WTC11 (cell line): ENCODE results near the gene MYLK. TPM values are rescaled to one million over a fixed set of nuclear protein-coding genes. Genes with fewer than 3 reads are reported as not detected.

Experiments
- ATAC-seq: fragments of 200-7000 bp; cut with Tn5 transposase; 2 replicates; pipeline ENCODE4 v1.10.0; 2021; ENCODE audit warnings: mild to moderate bottlenecking, moderate library complexity
- CTCF ChIA-PET: fragments of 300-600 bp; sonication (Branson Sonifier 250); formaldehyde crosslinking; loops from one replicate; lab custom pipeline; 2021; ENCODE audit warnings: antibody characterized with exemption; lab: Charles Lee
- POLR2A ChIA-PET: fragments of 350-600 bp; sonication (Branson Sonifier 250); formaldehyde crosslinking; loops from one replicate; lab custom pipeline; 2021; ENCODE audit warnings: antibody characterized with exemption; lab: Charles Lee
- DNase-seq: peaks from one replicate; pipeline ENCODE4 v3.0.0; 2021; ENCODE audit warnings: low spot score
- H3K27ac Mint-ChIP-seq: 2 replicates; pipeline ENCODE4 v1.8.0; 2021; ENCODE audit warnings: mixed read lengths
- H3K27me3 Mint-ChIP-seq: 2 replicates; pipeline ENCODE4 v1.8.0; 2021; ENCODE audit warnings: low read depth, mild to moderate bottlenecking, moderate library complexity, mixed read lengths
- H3K36me3 Mint-ChIP-seq: 2 replicates; pipeline ENCODE4 v1.8.0; 2021; ENCODE audit warnings: mixed read lengths
- H3K4me1 Mint-ChIP-seq: 2 replicates; pipeline ENCODE4 v1.8.0; 2022; ENCODE audit warnings: mixed read lengths
- H3K4me3 Mint-ChIP-seq: 2 replicates; pipeline ENCODE4 v1.8.0; 2021; ENCODE audit warnings: mild to moderate bottlenecking, moderate library complexity, mixed read lengths
- H3K9me3 Mint-ChIP-seq: 2 replicates; pipeline ENCODE4 v1.8.0; 2021; ENCODE audit warnings: mixed read lengths
- ATF1 ChIP-seq: sonication (generic); formaldehyde crosslinking; IDR thresholded peaks from 2 replicates; pipeline ENCODE4 v1.8.1; 2023; ENCODE audit warnings: mild to moderate bottlenecking, moderate library complexity, missing genetic modification reagents
- GABPB1 ChIP-seq: sonication (generic); formaldehyde crosslinking; IDR thresholded peaks from 2 replicates; pipeline ENCODE4 v1.8.1; 2023; ENCODE audit warnings: mild to moderate bottlenecking, missing genetic modification reagents
- JUN ChIP-seq: sonication (generic); formaldehyde crosslinking; IDR thresholded peaks from 2 replicates; pipeline ENCODE4 v1.8.0; 2023; ENCODE audit warnings: mild to moderate bottlenecking, missing genetic modification reagents
- MYBL2 ChIP-seq: sonication (generic); formaldehyde crosslinking; IDR thresholded peaks from 2 replicates; pipeline ENCODE4 v1.8.1; 2023; ENCODE audit warnings: mild to moderate bottlenecking, moderate library complexity, missing genetic modification reagents
- NFYB ChIP-seq: sonication (generic); formaldehyde crosslinking; conservative IDR thresholded peaks from 2 replicates; pipeline ENCODE4 v1.8.0; 2022; ENCODE audit warnings: low read depth, missing genetic modification reagents
- OVOL2 ChIP-seq: fragments of 250-450 bp; sonication (Bioruptor Pico); IDR thresholded peaks from 2 replicates; pipeline ENCODE4 v1.9.0; 2021; ENCODE audit warnings: mild to moderate bottlenecking, borderline replicate concordance
- SMAD4 ChIP-seq: sonication (generic); formaldehyde crosslinking; IDR thresholded peaks from 2 replicates; pipeline ENCODE4 v1.8.0; 2022; ENCODE audit warnings: mild to moderate bottlenecking, missing genetic modification reagents
- ZNF317 ChIP-seq: sonication (generic); formaldehyde crosslinking; IDR thresholded peaks from 2 replicates; pipeline ENCODE4 v1.8.1; 2023; ENCODE audit warnings: low read depth, mild to moderate bottlenecking, moderate library complexity, missing genetic modification reagents, borderline replicate concordance
- ZNF396 ChIP-seq: fragments of 250-450 bp; sonication (Bioruptor Pico); IDR thresholded peaks from 2 replicates; pipeline ENCODE4 v1.8.0; 2021; ENCODE audit warnings: mild to moderate bottlenecking, moderate library complexity, borderline replicate concordance
- ZNF671 ChIP-seq: fragments of 250-450 bp; sonication (Bioruptor Pico); IDR thresholded peaks from 2 replicates; pipeline ENCODE4 v1.8.0; 2021; ENCODE audit warnings: mild to moderate bottlenecking
- total RNA-seq: library from RNA; stranded (reverse); gene quantifications from 3 replicates; pipeline ENCODE4 v1.2.3, GENCODE V29; 2021
- TF ChIP-seq, protein P1 (sequence below): sonication (generic); formaldehyde crosslinking; IDR thresholded peaks from 2 replicates; pipeline ENCODE4 v1.8.0; 2023; ENCODE audit warnings: missing genetic modification reagents
- TF ChIP-seq, protein P2 (sequence below): sonication (generic); formaldehyde crosslinking; IDR thresholded peaks from 2 replicates; pipeline ENCODE4 v1.8.1; 2022; ENCODE audit warnings: missing genetic modification reagents, borderline replicate concordance
- TF ChIP-seq, protein P3 (sequence below): sonication (generic); formaldehyde crosslinking; IDR thresholded peaks from 2 replicates; pipeline ENCODE4 v1.8.0; 2022; ENCODE audit warnings: mild to moderate bottlenecking, missing genetic modification reagents
- TF ChIP-seq, protein P4 (sequence below): sonication (generic); formaldehyde crosslinking; IDR thresholded peaks from 2 replicates; pipeline ENCODE4 v1.8.0; 2023; ENCODE audit warnings: missing genetic modification reagents, mild to moderate bottlenecking, borderline replicate concordance
- TF ChIP-seq, protein P5 (sequence below): sonication (generic); formaldehyde crosslinking; IDR thresholded peaks from 2 replicates; pipeline ENCODE4 v1.8.1; 2023; ENCODE audit warnings: mild to moderate bottlenecking, missing genetic modification reagents, borderline replicate concordance

MYLK gene
- total RNA-seq, 1 experiment from 2014 or later, result 10.4 TPM

DNA sequence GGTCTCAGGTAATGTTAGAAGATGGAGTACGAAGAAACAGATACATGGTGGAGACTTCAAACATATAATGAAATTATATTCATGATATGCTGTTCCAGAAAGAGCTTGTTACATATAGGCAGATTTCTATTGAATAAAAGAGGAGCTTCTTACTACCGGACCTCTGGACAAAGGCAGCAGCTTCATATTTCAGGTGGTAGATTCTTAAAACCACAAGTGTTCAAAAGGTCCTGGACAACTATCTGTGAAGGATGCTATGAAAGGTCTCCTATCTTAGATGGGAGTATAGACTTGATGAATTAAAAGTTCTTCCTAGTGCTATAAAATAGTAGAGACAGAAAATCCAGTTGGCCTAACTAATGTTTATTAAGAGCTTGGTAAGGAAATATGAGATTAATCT, 43.2 kb downstream of the MYLK start:
- CTCF ChIA-PET, result interaction anchor here (1.5 kb wide), 1 partner anchor 118 kb away, joined by 3 read pairs; no protein-coding TSS in a partner anchor

DNA sequence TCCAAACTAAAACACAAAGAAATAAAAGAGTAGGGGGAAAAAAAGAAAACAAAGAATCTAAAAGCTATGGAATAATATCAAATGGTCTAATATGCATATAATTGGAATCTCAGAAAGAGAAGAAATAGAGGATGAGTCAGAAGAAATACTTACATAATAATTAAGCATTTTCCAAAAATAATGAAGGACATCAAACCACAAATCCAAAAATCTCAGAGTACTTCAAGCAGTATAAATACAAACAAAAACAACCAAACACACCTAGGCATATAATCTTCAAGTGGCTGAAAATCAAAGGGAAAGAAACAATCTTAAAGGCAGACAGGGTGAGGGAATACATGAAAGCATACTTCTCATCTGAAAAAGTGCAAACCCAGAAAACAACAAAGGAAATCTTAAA, 46.3 kb downstream of the MYLK start:
- ATAC-seq, result no peak
- Mint-ChIP-seq H3K27me3 (no peaks in the 10 kb centered on the region), H3K9me3 (peaks cover 42% of the 10 kb centered on the region), H3K4me3 (no peak overlapping the region), H3K4me1 (peaks cover 10% of the 10 kb centered on the region), H3K36me3 (peaks cover 7% of the 10 kb centered on the region), H3K27ac (no peak overlapping the region)
- ChIA-PET CTCF (no interaction called here), POLR2A (no interaction called here)
- TF ChIP-seq, protein P1, sequence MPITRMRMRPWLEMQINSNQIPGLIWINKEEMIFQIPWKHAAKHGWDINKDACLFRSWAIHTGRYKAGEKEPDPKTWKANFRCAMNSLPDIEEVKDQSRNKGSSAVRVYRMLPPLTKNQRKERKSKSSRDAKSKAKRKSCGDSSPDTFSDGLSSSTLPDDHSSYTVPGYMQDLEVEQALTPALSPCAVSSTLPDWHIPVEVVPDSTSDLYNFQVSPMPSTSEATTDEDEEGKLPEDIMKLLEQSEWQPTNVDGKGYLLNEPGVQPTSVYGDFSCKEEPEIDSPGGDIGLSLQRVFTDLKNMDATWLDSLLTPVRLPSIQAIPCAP (CRISPR knock-in tag), result no peak
- TF ChIP-seq JUN (CRISPR knock-in tag), result no peak
- TF ChIP-seq GABPB1 (CRISPR knock-in tag), result no peak
- TF ChIP-seq ATF1, result no peak
- TF ChIP-seq, protein P2, sequence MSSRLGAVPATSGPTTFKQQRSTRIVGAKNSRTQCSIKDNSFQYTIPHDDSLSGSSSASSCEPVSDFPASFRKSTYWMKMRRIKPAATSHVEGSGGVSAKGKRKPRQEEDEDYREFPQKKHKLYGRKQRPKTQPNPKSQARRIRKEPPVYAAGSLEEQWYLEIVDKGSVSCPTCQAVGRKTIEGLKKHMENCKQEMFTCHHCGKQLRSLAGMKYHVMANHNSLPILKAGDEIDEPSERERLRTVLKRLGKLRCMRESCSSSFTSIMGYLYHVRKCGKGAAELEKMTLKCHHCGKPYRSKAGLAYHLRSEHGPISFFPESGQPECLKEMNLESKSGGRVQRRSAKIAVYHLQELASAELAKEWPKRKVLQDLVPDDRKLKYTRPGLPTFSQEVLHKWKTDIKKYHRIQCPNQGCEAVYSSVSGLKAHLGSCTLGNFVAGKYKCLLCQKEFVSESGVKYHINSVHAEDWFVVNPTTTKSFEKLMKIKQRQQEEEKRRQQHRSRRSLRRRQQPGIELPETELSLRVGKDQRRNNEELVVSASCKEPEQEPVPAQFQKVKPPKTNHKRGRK, result no peak
- TF ChIP-seq ZNF671, result no peak
- no peak for DNase-seq

More for the DNA sequence above, 43.2 kb downstream of the MYLK start:
- no peak for DNase-seq
- ATAC-seq, result no peak
- Mint-ChIP-seq H3K4me1 (no peaks in the 10 kb centered on the region), H3K36me3 (peaks cover 5% of the 10 kb centered on the region), H3K27ac (no peak overlapping the region), H3K9me3 (peaks cover 35% of the 10 kb centered on the region), H3K27me3 (no peaks in the 10 kb centered on the region), H3K4me3 (no peak overlapping the region)
- POLR2A ChIA-PET, result no interaction called here
- TF ChIP-seq NFYB (CRISPR knock-in tag), result no peak
- TF ChIP-seq, protein P2, result no peak
- TF ChIP-seq, protein P3, sequence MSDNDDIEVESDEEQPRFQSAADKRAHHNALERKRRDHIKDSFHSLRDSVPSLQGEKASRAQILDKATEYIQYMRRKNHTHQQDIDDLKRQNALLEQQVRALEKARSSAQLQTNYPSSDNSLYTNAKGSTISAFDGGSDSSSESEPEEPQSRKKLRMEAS (CRISPR knock-in tag), result no peak
- TF ChIP-seq, protein P4, sequence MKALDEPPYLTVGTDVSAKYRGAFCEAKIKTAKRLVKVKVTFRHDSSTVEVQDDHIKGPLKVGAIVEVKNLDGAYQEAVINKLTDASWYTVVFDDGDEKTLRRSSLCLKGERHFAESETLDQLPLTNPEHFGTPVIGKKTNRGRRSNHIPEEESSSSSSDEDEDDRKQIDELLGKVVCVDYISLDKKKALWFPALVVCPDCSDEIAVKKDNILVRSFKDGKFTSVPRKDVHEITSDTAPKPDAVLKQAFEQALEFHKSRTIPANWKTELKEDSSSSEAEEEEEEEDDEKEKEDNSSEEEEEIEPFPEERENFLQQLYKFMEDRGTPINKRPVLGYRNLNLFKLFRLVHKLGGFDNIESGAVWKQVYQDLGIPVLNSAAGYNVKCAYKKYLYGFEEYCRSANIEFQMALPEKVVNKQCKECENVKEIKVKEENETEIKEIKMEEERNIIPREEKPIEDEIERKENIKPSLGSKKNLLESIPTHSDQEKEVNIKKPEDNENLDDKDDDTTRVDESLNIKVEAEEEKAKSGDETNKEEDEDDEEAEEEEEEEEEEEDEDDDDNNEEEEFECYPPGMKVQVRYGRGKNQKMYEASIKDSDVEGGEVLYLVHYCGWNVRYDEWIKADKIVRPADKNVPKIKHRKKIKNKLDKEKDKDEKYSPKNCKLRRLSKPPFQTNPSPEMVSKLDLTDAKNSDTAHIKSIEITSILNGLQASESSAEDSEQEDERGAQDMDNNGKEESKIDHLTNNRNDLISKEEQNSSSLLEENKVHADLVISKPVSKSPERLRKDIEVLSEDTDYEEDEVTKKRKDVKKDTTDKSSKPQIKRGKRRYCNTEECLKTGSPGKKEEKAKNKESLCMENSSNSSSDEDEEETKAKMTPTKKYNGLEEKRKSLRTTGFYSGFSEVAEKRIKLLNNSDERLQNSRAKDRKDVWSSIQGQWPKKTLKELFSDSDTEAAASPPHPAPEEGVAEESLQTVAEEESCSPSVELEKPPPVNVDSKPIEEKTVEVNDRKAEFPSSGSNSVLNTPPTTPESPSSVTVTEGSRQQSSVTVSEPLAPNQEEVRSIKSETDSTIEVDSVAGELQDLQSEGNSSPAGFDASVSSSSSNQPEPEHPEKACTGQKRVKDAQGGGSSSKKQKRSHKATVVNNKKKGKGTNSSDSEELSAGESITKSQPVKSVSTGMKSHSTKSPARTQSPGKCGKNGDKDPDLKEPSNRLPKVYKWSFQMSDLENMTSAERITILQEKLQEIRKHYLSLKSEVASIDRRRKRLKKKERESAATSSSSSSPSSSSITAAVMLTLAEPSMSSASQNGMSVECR, result no peak
- TF ChIP-seq OVOL2 (CRISPR knock-in tag), result no peak

DNA sequence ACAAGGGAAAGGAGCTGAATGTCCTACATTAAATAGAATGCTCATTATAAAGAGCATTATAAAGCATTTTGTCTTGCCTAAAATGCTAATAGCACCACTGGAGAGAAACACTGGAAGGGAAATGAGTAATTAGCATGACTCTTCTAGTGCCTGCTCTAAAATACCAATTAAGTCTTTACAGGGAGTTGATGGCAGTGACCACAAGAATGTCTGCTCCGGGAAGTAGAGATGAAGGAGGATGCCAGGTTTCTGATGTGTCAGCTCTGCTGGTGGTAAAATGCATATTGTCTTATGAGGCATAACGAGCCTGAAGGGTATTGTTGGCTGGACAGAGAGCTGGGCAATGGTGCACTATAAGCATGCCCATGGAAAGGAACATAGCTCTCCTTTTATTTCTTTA, 49.5 kb downstream of the MYLK start:
- no peak for ATAC-seq
- peaks cover 2% of the 10 kb centered on the region; the same call in 1 of the 2 replicates for H3K36me3 Mint-ChIP-seq
- H3K4me3 Mint-ChIP-seq, result no peak overlapping the region
- peaks cover 24% of the 10 kb centered on the region for H3K9me3 Mint-ChIP-seq
- H3K27ac Mint-ChIP-seq, result no peak overlapping the region
- ChIA-PET POLR2A (no interaction called here), CTCF (no interaction called here)
- TF ChIP-seq MYBL2 (CRISPR knock-in tag) (no peak), ZNF317 (CRISPR knock-in tag) (no peak), SMAD4 (CRISPR knock-in tag) (no peak), ZNF396 (no peak)
- TF ChIP-seq, protein P5, sequence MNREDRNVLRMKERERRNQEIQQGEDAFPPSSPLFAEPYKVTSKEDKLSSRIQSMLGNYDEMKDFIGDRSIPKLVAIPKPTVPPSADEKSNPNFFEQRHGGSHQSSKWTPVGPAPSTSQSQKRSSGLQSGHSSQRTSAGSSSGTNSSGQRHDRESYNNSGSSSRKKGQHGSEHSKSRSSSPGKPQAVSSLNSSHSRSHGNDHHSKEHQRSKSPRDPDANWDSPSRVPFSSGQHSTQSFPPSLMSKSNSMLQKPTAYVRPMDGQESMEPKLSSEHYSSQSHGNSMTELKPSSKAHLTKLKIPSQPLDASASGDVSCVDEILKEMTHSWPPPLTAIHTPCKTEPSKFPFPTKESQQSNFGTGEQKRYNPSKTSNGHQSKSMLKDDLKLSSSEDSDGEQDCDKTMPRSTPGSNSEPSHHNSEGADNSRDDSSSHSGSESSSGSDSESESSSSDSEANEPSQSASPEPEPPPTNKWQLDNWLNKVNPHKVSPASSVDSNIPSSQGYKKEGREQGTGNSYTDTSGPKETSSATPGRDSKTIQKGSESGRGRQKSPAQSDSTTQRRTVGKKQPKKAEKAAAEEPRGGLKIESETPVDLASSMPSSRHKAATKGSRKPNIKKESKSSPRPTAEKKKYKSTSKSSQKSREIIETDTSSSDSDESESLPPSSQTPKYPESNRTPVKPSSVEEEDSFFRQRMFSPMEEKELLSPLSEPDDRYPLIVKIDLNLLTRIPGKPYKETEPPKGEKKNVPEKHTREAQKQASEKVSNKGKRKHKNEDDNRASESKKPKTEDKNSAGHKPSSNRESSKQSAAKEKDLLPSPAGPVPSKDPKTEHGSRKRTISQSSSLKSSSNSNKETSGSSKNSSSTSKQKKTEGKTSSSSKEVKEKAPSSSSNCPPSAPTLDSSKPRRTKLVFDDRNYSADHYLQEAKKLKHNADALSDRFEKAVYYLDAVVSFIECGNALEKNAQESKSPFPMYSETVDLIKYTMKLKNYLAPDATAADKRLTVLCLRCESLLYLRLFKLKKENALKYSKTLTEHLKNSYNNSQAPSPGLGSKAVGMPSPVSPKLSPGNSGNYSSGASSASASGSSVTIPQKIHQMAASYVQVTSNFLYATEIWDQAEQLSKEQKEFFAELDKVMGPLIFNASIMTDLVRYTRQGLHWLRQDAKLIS (CRISPR knock-in tag), result no peak
- TF ChIP-seq, protein P3 (CRISPR knock-in tag), result no peak
- no peaks in the 10 kb centered on the region; the same call in 1 of the 2 replicates for H3K27me3 Mint-ChIP-seq
- peaks cover 10% of the 10 kb centered on the region for H3K4me1 Mint-ChIP-seq
- no peak for DNase-seq
